Thoracic aorta (tissue), 2 donors: ENCODE data around the gene EVA1A. TPM values are rescaled to one million over a fixed set of nuclear protein-coding genes. Genes with fewer than 3 reads are reported as not detected.

Experiments used
- ATAC-seq: fragments of 150-250 bp; one replicate; pipeline ENCODE4 v1.8.0; 2017; ENCODE audit warnings: low read depth; ENCODE audit not compliant: insufficient number of reproducible peaks, low FRiP score
- DNase-seq: peaks from one replicate; pipeline ENCODE4 v3.0.0-alpha.2; 2020; ENCODE audit warnings: low spot score
- H3K27ac ChIP-seq, 2 donors: fragments of 200-600 bp; sonication (generic); 1 replicate in 1 of 2; 2 replicates in 1 of 2; pipeline ENCODE4 v1.5.1; 2016; ENCODE audit warnings: mild to moderate bottlenecking in 2 of 2, moderate library complexity in 2 of 2
- H3K27me3 ChIP-seq: fragments of 200-600 bp; sonication (generic); replicated peaks from 2 replicates; pipeline ENCODE4 v1.6.0; 2016; ENCODE audit warnings: mild to moderate bottlenecking; ENCODE audit not compliant: insufficient read depth
- H3K36me3 ChIP-seq: fragments of 200-600 bp; sonication (generic); one replicate; pipeline ENCODE4 v1.5.1; 2016
- H3K4me1 ChIP-seq, 2 donors: fragments of 200-600 bp; sonication (generic); 1 replicate in 1 of 2; 2 replicates in 1 of 2; pipeline versions ENCODE4 v1.5.1 to v1.6.0; 2016; ENCODE audit warnings: low read depth in 2 of 2, mild to moderate bottlenecking in 1 of 2; ENCODE audit not compliant: control insufficient read depth in 1 of 2
- H3K4me3 ChIP-seq: fragments of 200-600 bp; sonication (generic); 2 replicates; pipeline ENCODE4 v1.5.1; 2016; ENCODE audit warnings: mild to moderate bottlenecking
- H3K9me3 ChIP-seq: fragments of 200-600 bp; sonication (generic); 2 replicates; pipeline ENCODE4 v1.5.1; 2016
- total RNA-seq, 2 donors: library from RNA; depleted of rRNA; stranded (reverse); fragments of >200 nt; gene quantifications; one replicate each; pipeline versions ENCODE4 v1.1.0 to v1.2.3, GENCODE V29; 2016
- TF ChIP-seq, protein P1 (sequence below): fragments of 200-600 bp; sonication (generic); IDR thresholded peaks from one replicate; pipeline ENCODE4 v1.5.1; 2019; ENCODE audit warnings: antibody characterized with exemption

The EVA1A gene
- total RNA-seq, 2 donors from 2014 or later, result 1.1 TPM; not detected in 1

DNA sequence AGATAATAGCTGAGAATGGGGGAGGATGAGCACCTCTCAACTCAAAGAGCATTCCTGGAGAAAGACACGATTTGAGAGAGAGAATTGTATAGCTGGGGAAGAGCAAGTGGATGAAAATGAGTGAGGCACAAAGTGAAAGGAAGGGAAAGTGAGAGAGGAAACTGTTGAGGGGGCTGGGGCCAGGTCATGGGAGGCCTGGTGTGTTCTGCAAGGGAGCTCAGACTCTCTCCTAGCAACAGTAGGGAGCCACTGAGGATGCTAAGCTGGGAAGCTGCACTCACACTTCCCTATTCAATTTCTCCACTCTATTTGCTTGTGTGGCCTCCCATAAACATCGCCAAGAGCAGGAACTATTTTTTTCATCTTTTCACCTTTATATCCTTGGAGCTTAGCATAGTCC is 14.8 kb downstream of the EVA1A start:
- Histone ChIP-seq H3K27me3 (no peaks in the 10 kb centered on the region), H3K4me1 (no peaks in the 10 kb centered on the region), H3K36me3 (no peaks in the 10 kb centered on the region), H3K9me3 (no peaks in the 10 kb centered on the region), H3K27ac (no peak overlapping the region), H3K4me3 (no peak overlapping the region)
- DNase-seq, result no peak
- ATAC-seq, result no peak
- TF ChIP-seq, protein P1, sequence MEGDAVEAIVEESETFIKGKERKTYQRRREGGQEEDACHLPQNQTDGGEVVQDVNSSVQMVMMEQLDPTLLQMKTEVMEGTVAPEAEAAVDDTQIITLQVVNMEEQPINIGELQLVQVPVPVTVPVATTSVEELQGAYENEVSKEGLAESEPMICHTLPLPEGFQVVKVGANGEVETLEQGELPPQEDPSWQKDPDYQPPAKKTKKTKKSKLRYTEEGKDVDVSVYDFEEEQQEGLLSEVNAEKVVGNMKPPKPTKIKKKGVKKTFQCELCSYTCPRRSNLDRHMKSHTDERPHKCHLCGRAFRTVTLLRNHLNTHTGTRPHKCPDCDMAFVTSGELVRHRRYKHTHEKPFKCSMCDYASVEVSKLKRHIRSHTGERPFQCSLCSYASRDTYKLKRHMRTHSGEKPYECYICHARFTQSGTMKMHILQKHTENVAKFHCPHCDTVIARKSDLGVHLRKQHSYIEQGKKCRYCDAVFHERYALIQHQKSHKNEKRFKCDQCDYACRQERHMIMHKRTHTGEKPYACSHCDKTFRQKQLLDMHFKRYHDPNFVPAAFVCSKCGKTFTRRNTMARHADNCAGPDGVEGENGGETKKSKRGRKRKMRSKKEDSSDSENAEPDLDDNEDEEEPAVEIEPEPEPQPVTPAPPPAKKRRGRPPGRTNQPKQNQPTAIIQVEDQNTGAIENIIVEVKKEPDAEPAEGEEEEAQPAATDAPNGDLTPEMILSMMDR, result no peak

DNA sequence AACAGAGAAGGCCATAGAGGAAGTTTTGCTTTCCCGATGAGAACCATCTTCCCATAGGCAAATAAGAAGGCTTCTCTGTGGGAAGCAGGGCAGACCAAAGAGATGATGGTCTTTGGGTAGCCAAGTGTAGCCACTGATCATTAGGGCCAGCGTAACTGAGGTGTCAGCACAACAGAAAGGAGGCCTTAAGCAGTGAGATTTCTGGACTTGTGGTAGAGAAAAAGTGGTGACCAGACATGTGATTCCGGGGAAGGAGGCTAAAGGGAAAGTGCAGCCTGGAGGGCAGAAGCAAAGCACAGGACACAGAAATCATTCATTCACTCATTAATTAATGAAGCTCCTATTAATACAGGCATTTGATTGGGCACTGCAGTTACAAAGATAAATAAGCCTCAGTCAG is 15.4 kb downstream of the EVA1A start:
- ATAC-seq (no peak), DNase-seq (no peak)
- Histone ChIP-seq H3K36me3 (no peaks in the 10 kb centered on the region), H3K27ac (no peak overlapping the region), H3K4me1 (no peaks in the 10 kb centered on the region), H3K4me3 (no peak overlapping the region), H3K27me3 (no peaks in the 10 kb centered on the region), H3K9me3 (no peaks in the 10 kb centered on the region)
- TF ChIP-seq, protein P1, result no peak

DNA sequence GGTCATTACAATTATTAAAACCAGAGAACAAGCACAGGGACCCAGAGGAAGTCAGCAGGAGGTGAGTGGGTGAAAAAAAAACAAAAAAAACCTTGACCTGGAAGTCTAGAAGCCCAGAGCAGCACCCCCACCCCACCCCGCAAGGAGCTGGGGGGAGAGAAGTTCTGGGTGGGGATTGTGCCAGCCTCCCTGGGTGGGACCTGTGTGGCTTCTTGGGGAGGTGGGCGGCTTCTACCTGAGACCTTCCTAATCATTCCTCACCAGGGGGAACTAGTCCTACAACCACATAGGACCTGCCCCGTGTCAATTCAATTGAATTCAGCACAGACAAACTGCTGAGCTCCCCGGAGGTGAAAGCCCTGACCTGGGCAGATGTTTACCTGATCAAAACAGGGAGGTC is 17.3 kb downstream of the EVA1A start:
- ATAC-seq (no peak), DNase-seq (no peak)
- Histone ChIP-seq H3K9me3 (no peaks in the 10 kb centered on the region), H3K36me3 (no peaks in the 10 kb centered on the region), H3K4me3 (no peak overlapping the region), H3K27me3 (no peaks in the 10 kb centered on the region), H3K4me1 (no peaks in the 10 kb centered on the region), H3K27ac (no peak overlapping the region)
- TF ChIP-seq, protein P1, result no peak

DNA sequence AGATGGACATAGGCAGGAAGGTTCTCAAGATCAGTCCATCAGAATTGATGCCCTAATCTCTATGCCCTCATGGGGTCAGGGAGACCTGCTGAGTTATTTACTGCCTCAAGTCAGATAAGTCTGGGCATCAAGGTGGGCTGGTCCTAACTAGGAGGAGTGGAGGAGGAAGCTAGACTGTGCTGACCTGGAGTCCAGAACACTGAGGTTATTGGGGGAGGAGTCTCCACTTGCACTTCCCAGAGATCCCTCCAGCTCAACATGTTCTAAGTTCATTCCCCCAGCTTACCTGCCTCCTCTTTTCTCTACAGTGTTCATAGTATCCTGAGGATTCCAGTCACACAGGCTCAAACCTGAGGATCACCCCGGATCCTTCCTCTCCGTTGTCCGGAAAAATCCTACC is 19.3 kb downstream of the EVA1A start:
- TF ChIP-seq, protein P1, result no peak
- no peaks in the 10 kb centered on the region for H3K36me3 ChIP-seq
- no peaks in the 10 kb centered on the region for H3K9me3 ChIP-seq
- no peak overlapping the region for H3K4me3 ChIP-seq
- no peak overlapping the region for H3K27ac ChIP-seq
- DNase-seq (no peak), ATAC-seq (no peak)
- H3K4me1 ChIP-seq, result no peaks in the 10 kb centered on the region
- no peaks in the 10 kb centered on the region for H3K27me3 ChIP-seq

DNA sequence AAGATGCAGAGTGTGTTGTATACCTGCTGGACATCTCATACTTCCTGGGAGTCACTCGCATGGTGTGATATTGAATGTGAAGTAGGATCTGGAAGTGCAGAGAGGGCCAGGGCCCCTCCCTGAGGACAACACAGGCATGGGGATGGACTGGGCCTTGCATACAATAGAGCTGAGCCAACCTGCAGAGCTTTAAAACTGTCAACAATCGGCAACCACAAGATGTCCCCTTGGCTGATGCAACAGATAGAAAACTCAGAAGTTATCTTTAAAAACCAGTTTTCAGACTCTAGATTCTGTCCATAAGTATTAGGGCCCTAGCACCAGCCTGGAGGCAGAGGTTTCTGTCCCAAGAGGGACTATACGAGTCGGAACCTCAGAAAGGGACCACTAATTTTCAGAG is 19.7 kb downstream of the EVA1A start:
- Histone ChIP-seq H3K27ac (no peak overlapping the region), H3K9me3 (no peaks in the 10 kb centered on the region), H3K4me3 (no peak overlapping the region), H3K27me3 (no peaks in the 10 kb centered on the region), H3K36me3 (no peaks in the 10 kb centered on the region), H3K4me1 (no peaks in the 10 kb centered on the region)
- ATAC-seq, result no peak
- DNase-seq, result no peak
- TF ChIP-seq, protein P1, result no peak
